Measurements from ENCODE around the gene NKAIN1.
A peak's percentile ranks its signal among the peaks of the same experiment; 100 is the strongest.

DNA sequence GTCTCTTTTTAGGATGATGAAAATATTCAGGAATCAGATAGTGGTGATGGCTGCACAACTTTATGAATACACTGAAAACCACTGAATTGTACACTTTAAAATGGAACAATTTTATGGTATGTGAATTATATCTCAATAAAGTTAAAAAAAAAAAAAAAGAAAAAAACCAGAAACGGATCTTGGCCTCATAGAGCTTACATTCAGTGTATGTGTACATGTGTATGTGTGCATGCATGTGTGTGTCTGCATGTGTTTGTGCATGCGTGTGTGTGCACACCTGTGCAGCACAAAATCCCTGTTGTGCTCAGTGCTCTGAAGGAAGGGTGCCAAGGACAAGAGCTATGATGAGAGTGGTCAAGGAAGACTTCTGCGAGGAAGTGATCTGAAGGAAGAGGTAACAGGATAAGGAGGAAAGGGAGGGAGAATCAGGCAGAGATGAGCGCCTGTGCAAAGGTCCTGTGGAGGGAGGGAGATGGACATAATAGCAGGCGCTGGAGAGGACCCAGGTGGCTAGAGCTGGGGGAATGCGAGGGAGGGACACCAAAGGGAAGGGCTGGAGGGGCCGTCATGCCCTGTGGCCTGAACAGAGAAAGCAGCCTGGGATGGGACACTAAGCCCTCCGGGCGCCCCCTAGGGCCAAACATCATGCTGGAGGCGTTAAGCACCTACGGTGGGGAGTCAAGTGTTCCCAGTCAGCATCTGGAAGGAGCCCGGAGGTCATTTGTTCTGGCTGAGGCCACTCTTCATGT lies 25.2 kb downstream of the NKAIN1 start:
- TF ChIP-seq, protein P1, sequence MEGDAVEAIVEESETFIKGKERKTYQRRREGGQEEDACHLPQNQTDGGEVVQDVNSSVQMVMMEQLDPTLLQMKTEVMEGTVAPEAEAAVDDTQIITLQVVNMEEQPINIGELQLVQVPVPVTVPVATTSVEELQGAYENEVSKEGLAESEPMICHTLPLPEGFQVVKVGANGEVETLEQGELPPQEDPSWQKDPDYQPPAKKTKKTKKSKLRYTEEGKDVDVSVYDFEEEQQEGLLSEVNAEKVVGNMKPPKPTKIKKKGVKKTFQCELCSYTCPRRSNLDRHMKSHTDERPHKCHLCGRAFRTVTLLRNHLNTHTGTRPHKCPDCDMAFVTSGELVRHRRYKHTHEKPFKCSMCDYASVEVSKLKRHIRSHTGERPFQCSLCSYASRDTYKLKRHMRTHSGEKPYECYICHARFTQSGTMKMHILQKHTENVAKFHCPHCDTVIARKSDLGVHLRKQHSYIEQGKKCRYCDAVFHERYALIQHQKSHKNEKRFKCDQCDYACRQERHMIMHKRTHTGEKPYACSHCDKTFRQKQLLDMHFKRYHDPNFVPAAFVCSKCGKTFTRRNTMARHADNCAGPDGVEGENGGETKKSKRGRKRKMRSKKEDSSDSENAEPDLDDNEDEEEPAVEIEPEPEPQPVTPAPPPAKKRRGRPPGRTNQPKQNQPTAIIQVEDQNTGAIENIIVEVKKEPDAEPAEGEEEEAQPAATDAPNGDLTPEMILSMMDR (IDR thresholded peaks at IDR 0.05; ENCODE audit: low read depth, low read length), result peak; percentile 28
- no peak for TF ChIP-seq POLR2A (IDR thresholded peaks at IDR 0.05; ENCODE audit: extremely low read depth, insufficient read length)
- no peak for TF ChIP-seq MAX (IDR thresholded peaks at IDR 0.05; ENCODE audit: low read depth, low read length)
